Naive thymus-derived CD8-positive, alpha-beta T cell (primary cell): ENCODE data around the gene C11orf54. TPM values are rescaled to one million over a fixed set of nuclear protein-coding genes. Genes with fewer than 3 reads are reported as not detected.
"Not testable (repeated sequence)": the region's sequence is repeated elsewhere in the genome, so short reads cannot be mapped to it uniquely, and the experiment has no call there.

Experiments
- ATAC-seq, 2 donors: fragments of 150-1000 bp; cut with Tn5 transposase in 1 of 2; sonication (Bioruptor Pico), chemical (Tn5 transposase) in 1 of 2; 1 replicate in 1 of 2; 2 replicates in 1 of 2; pipeline ENCODE4 v1.10.0; 2021; ENCODE audit warnings: mild to moderate bottlenecking in 2 of 2, moderate library complexity in 2 of 2
- POLR2A ChIA-PET: fragments of 350-600 bp; sonication (Branson Sonifier 250); formaldehyde crosslinking; loops from one replicate; lab custom pipeline; 2021; ENCODE audit warnings: antibody characterized with exemption; lab: Charles Lee
- DNase-seq, 10 donors: peaks; one replicate each; pipeline versions ENCODE4 v3.0.0 to v3.0.0-alpha.2; 2020 to 2022
- H3K27ac Mint-ChIP-seq, 10 donors: one replicate each; pipeline ENCODE4 v1.8.0; 2020 to 2022; ENCODE audit warnings: mild to moderate bottlenecking in 10 of 10, mixed read lengths in 10 of 10, moderate library complexity in 4 of 10, inconsistent platforms in 1 of 10
- H3K27me3 Mint-ChIP-seq, 5 donors: one replicate each; pipeline ENCODE4 v1.8.0; 2021 to 2022; ENCODE audit warnings: mixed read lengths in 5 of 5
- H3K36me3 Mint-ChIP-seq, 3 donors: one replicate each; pipeline ENCODE4 v1.8.0; 2020 to 2022; ENCODE audit warnings: mixed read lengths in 3 of 3, mild to moderate bottlenecking in 2 of 3, inconsistent platforms in 1 of 3
- H3K4me1 Mint-ChIP-seq, 4 donors: one replicate each; pipeline ENCODE4 v1.8.0; 2021 to 2022; ENCODE audit warnings: mixed read lengths in 4 of 4
- H3K4me3 Mint-ChIP-seq, 10 donors: one replicate each; pipeline ENCODE4 v1.8.0; 2020 to 2022; ENCODE audit warnings: mild to moderate bottlenecking in 10 of 10, mixed read lengths in 10 of 10, moderate library complexity in 6 of 10, inconsistent platforms in 1 of 10
- H3K9me3 Mint-ChIP-seq, 9 donors: one replicate each; pipeline ENCODE4 v1.8.0; 2020 to 2022; ENCODE audit warnings: mixed read lengths in 9 of 9, mild to moderate bottlenecking in 3 of 9, inconsistent platforms in 1 of 9, moderate library complexity in 1 of 9
- polyA plus RNA-seq, 3 donors: library from polyadenylated mRNA; unstranded; fragments of 300-500 nt; fragmentation: Illumina TruSeq; gene quantifications; one replicate each; pipeline ENCODE4 v1.2.3, GENCODE V29; 2021
- total RNA-seq, 8 experiments: library from RNA in 2 of 8; stranded (reverse) in 2 of 8; gene quantifications; one replicate each; pipeline ENCODE4 v1.2.3 and lab custom pipeline; 2021 to 2026

C11orf54 gene
- total and polyA plus RNA-seq, 5 experiments from 2014 or later: 18.7 to 49.2 (median 21.6) TPM

DNA sequence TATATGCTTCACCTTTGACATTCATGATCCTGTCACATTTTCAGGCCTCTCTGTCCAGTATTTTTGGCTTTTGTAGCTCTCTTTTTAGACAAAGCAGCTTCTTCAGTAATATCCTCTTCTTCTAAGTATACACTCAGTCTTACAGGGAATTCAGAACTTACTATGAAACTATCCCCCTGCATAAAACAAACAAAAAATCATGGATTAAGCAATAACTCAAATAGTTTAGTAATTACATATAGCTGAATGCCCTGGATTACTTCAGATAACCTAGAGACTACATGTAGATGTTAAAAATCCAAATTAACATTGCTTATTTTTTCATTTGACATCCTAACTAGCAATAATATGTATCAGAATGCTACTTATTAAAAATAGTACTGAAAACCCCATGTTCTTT, 5.3 kb upstream of the C11orf54 start:
- POLR2A ChIA-PET: no interaction called here
- Mint-ChIP-seq H3K27me3 (no peaks in the 10 kb centered on the region), H3K27ac (peak overlapping the region in 9 of 10 donors; percentile 2 to 91 (median 38)), H3K4me3 (peak overlapping the region in 5 of 10 donors; percentile 1 to 45 (median 16)), H3K4me1 (peaks cover 23 to 82% (median 70%) of the 10 kb centered on the region in 4 donors), H3K9me3 (no peaks in the 10 kb centered on the region), H3K36me3 (peaks cover 0 to 92% (median 43%) of the 10 kb centered on the region in 3 donors)
- ATAC-seq (no peak), DNase-seq (no peak)

DNA sequence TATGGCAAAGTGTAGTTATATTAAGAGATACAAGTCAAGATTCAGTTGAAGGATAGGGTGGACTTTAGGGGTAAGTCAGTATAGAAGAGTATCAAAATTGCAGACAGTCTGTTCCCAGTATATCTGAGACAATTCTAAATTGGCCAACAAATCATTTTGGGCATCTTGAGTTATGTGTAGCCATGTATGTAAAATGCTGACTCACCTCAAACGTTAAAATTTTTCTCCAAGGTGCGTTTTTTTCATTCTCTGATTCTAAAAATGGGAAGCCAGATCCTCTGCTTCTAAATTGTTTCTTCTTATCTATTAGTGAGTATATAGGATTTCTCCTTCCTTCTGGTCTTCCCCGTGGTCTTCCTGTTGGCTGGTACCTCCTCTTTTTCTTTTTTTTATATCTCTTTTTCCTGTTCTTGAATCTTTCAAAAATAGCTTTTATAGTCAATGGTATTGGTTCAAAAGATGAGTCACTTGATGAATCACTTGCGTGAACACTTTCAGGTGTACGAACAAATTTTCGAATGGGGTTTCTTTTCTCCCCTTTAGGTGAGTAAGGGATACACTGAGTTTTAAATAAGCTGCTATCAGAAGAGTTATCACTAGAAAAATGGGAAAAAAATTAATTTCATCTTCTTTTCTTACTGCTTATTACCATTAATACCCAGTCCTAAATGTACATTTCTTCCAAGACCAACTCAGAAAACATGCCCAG, 3.4 kb upstream of the C11orf54 start:
- H3K4me3 Mint-ChIP-seq: peak overlapping the region; percentile 86 to 100 (median 100)
- DNase-seq (no peak), ATAC-seq (no peak)
- H3K9me3 Mint-ChIP-seq: no peaks in the 10 kb centered on the region
- peaks cover 0 to 78% (median 36%) of the 10 kb centered on the region in 3 donors for H3K36me3 Mint-ChIP-seq
- H3K4me1 Mint-ChIP-seq: peaks cover 22 to 88% (median 78%) of the 10 kb centered on the region in 4 donors
- peak overlapping the region; percentile 9 to 100 (median 87) for H3K27ac Mint-ChIP-seq
- no peaks in the 10 kb centered on the region for H3K27me3 Mint-ChIP-seq
- POLR2A ChIA-PET: interaction anchor here (0.6 to 5.3 kb wide), 2 partner anchors 26 to 46 kb away, joined by 4 to 118 read pairs; partner anchors contain the start of gene MED17

DNA sequence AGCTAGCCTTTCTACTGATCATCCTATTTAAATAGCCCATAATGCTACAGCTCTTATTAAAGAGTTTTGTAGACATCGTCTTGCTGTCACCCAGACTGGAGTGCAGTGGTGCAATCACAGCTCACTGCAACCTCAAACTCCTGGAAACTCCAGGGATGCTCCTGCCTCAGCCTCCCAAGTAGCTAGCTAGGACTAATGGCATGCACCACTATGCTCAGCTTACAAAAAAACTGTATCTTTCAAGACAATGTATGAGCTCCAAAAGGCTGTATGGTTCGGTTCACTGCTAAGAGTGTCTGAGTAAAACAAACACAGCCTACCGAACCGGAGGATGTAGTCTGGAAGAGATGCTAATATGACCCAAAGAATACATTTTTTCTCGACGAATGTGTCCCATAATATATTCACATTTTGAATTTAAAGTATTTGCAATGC, 2.8 kb upstream of the C11orf54 start:
- Mint-ChIP-seq H3K36me3 (peaks cover 0 to 73% (median 34%) of the 10 kb centered on the region in 3 donors), H3K4me3 (peak overlapping the region; percentile 86 to 100 (median 100)), H3K27ac (peak overlapping the region; percentile 56 to 100 (median 90)), H3K9me3 (no peaks in the 10 kb centered on the region), H3K4me1 (peaks cover 24 to 86% (median 76%) of the 10 kb centered on the region in 4 donors), H3K27me3 (no peaks in the 10 kb centered on the region)
- DNase-seq: no peak
- ATAC-seq: no peak
- POLR2A ChIA-PET: interaction anchor here (0.6 to 5.3 kb wide), 3 partner anchors 8 to 45 kb away, joined by 3 to 118 read pairs (median 21); partner anchors contain the start of gene MED17

GRCh38 chr11:93740031-93740729, 1.3 kb upstream of the C11orf54 start:
- no peaks in the 10 kb centered on the region for H3K9me3 Mint-ChIP-seq
- POLR2A ChIA-PET: interaction anchor here (0.6 to 5.3 kb wide), 8 partner anchors 10 to 78 kb away, joined by 3 to 118 read pairs (median 14); partner anchors contain the start of genes CEP295 and MED17
- no peaks in the 10 kb centered on the region for H3K27me3 Mint-ChIP-seq
- peaks cover 24 to 75% (median 74%) of the 10 kb centered on the region in 4 donors for H3K4me1 Mint-ChIP-seq
- ATAC-seq (no peak), DNase-seq (peak in 3 of 10 donors; percentile 22 to 26 (median 23))
- H3K36me3 Mint-ChIP-seq: peaks cover 0 to 61% (median 37%) of the 10 kb centered on the region in 3 donors
- H3K27ac Mint-ChIP-seq: peak overlapping the region; percentile 99 to 100 (median 99)
- peak overlapping the region; percentile 95 to 100 (median 100) for H3K4me3 Mint-ChIP-seq

- DNase-seq (peak in 9 of 10 donors; percentile 37 to 77 (median 56)), ATAC-seq (peak; percentile 50 to 59)
- Mint-ChIP-seq H3K9me3 (no peaks in the 10 kb centered on the region), H3K36me3 (peaks cover 0 to 55% (median 34%) of the 10 kb centered on the region in 3 donors), H3K4me3 (peak overlapping the region; percentile 95 to 100 (median 100)), H3K27ac (peak overlapping the region; percentile 99 to 100 (median 99)), H3K27me3 (no peaks in the 10 kb centered on the region), H3K4me1 (peaks cover 24 to 74% (median 72%) of the 10 kb centered on the region in 4 donors)
- POLR2A ChIA-PET: interaction anchor here (1.0 to 5.3 kb wide), 13 partner anchors 10 to 1327 kb away, joined by 3 to 118 read pairs (median 7); partner anchors contain the start of genes CEP295, MED17, SLC36A4 and SRSF8
Measured at GRCh38 chr11:93740730-93741093, 760 bp upstream of the C11orf54 start.

DNA sequence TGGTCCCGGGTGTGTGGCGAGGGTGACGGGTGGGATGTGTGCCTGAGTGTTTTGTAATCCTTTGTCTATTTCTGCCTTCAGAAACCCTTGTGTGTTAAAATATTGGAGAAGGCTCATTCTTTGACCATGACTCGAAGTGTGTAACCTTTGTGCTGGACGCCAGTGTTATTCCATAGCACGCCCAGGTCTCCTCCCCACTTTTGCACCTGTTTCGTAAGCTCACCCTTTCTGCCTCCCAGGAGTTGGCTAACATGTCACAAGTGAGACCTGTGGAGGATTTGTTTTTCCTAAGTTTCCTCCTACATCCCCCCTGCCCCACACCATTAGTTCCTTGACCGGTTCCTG, 382 bp downstream of the C11orf54 start:
- H3K27me3 Mint-ChIP-seq: no peaks in the 10 kb centered on the region
- peak overlapping the region; percentile 95 to 100 (median 100) for H3K4me3 Mint-ChIP-seq
- no peaks in the 10 kb centered on the region for H3K9me3 Mint-ChIP-seq
- POLR2A ChIA-PET: interaction anchor here (0.6 to 5.3 kb wide), 21 partner anchors 9 to 1489 kb away, joined by 3 to 118 read pairs (median 4); partner anchors contain the start of genes CEP295, MED17, PANX1 and SESN3
- ATAC-seq (peak in 1 of 2 donors; percentile 33), DNase-seq (no peak)
- H3K36me3 Mint-ChIP-seq: peaks cover 0 to 45% (median 26%) of the 10 kb centered on the region in 3 donors
- H3K27ac Mint-ChIP-seq: peak overlapping the region; percentile 99 to 100 (median 99)
- H3K4me1 Mint-ChIP-seq: peaks cover 20 to 71% (median 64%) of the 10 kb centered on the region in 4 donors

- H3K27ac Mint-ChIP-seq: peak overlapping the region in 7 of 10 donors; percentile 51 to 100 (median 75)
- no peaks in the 10 kb centered on the region for H3K27me3 Mint-ChIP-seq
- peak overlapping the region; percentile 33 to 98 (median 74) for H3K4me3 Mint-ChIP-seq
- POLR2A ChIA-PET: interaction anchor here (0.7 kb wide), 1 partner anchor 25 kb away, joined by 3 read pairs; no protein-coding TSS in a partner anchor
- H3K4me1 Mint-ChIP-seq: peaks cover 18 to 61% (median 50%) of the 10 kb centered on the region in 4 donors
- peaks cover 0 to 38% (median 14%) of the 10 kb centered on the region in 3 donors for H3K36me3 Mint-ChIP-seq
- ATAC-seq (no peak), DNase-seq (no peak)
- H3K9me3 Mint-ChIP-seq: no peaks in the 10 kb centered on the region
Measured at GRCh38 chr11:93743291-93743690, 1.8 kb downstream of the C11orf54 start.

DNA sequence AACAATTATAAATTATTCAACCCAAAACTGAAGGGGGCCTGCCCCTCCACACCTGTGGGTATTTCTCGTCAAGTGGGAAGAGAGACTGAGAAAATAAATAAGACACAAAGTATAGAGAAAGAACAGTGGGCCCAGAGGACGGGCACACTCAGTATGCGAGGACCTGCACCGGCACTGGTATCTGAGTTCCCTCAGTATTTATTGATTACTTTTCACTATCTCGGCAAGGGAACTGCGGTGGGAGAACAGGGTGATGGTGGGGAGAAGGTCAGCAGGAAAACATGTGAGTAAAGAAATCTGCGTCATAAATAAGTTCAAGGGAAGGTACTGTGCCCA, 3.2 kb downstream of the C11orf54 start:
- ATAC-seq (no peak), DNase-seq (no peak)
- Mint-ChIP-seq H3K9me3 (no peaks in the 10 kb centered on the region), H3K4me1 (peaks cover 15 to 47% (median 37%) of the 10 kb centered on the region in 4 donors), H3K36me3 (peaks cover 0 to 30% (median 7%) of the 10 kb centered on the region in 3 donors), H3K4me3 (peak overlapping the region in 3 of 10 donors; percentile 3 to 74 (median 11)), H3K27ac (peak overlapping the region in 1 of 10 donors; percentile 4), H3K27me3 (no peaks in the 10 kb centered on the region)
- POLR2A ChIA-PET: no interaction called here

GRCh38 chr11:93745005-93745755, 3.7 kb downstream of the C11orf54 start:
- ATAC-seq, POLR2A ChIA-PET, DNase-seq, H3K27me3 Mint-ChIP-seq, H3K9me3 Mint-ChIP-seq: not testable (repeated sequence)
- H3K4me3 Mint-ChIP-seq: peak overlapping the region in 2 of 10 donors; percentile 11 to 74
- H3K36me3 Mint-ChIP-seq: peaks cover 0 to 27% (median 3%) of the 10 kb centered on the region in 3 donors
- H3K27ac Mint-ChIP-seq: peak overlapping the region in 2 of 10 donors; percentile 4 to 51
- peaks cover 10 to 42% (median 32%) of the 10 kb centered on the region in 4 donors for H3K4me1 Mint-ChIP-seq

- Mint-ChIP-seq H3K36me3 (peaks cover 0 to 26% (median 3%) of the 10 kb centered on the region in 3 donors), H3K27me3 (no peaks in the 10 kb centered on the region), H3K27ac (peak overlapping the region in 1 of 10 donors; percentile 9), H3K4me1 (peaks cover 6 to 39% (median 24%) of the 10 kb centered on the region in 4 donors), H3K9me3 (no peaks in the 10 kb centered on the region), H3K4me3 (no peak overlapping the region)
- POLR2A ChIA-PET: no interaction called here
- ATAC-seq: no peak
- no peak for DNase-seq
Measured at GRCh38 chr11:93746101-93746500, 4.6 kb downstream of the C11orf54 start.

DNA sequence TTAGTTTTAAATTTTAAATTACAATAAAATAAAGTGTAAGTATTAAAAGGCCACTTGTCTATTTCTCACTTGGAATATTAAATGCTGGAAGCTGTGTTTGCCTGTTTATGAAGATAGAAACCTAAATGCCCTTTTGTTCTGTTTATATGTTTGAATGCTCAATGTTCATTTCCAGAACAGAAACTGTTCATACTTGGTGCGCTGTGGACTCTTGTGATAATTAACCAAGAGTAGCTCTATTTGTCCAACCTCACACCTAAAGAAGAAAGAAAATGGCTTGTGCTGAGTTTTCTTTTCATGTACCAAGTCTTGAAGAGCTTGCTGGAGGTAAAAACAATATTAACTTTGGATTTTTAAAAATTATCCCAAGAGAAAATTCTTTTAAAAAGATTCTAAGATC, 5.7 kb downstream of the C11orf54 start:
- POLR2A ChIA-PET: interaction anchor here (1.6 kb wide), 1 partner anchor 37 kb away, joined by 3 read pairs; the partner anchor contains the start of gene MED17
- Mint-ChIP-seq H3K27ac (no peak overlapping the region), H3K4me3 (no peak overlapping the region), H3K4me1 (peaks cover 6 to 36% (median 19%) of the 10 kb centered on the region in 4 donors), H3K27me3 (no peaks in the 10 kb centered on the region), H3K9me3 (no peaks in the 10 kb centered on the region), H3K36me3 (peaks cover 0 to 28% (median 5%) of the 10 kb centered on the region in 3 donors)
- no peak for ATAC-seq
- no peak for DNase-seq
